GM12892 (cell line): ENCODE measurements around the gene FAAH2.

Source experiments
- POLR2A ChIP-seq: IDR thresholded peaks from 2 replicates; pipeline ENCODE4 v1.6.1; 2011; ENCODE audit warnings: low read depth, low read length, control low read depth
- TAF1 ChIP-seq: IDR thresholded peaks from 2 replicates; pipeline ENCODE4 v1.6.1; 2011; ENCODE audit warnings: low read depth, mild to moderate bottlenecking, control low read depth, low read length, borderline replicate concordance

- TF ChIP-seq POLR2A (no peak), TAF1 (no peak)
Observed at GRCh38 chrX:57422289-57422688, 135.8 kb downstream of the FAAH2 start.
